ENCODE measurements around the gene ASPG.

DNA sequence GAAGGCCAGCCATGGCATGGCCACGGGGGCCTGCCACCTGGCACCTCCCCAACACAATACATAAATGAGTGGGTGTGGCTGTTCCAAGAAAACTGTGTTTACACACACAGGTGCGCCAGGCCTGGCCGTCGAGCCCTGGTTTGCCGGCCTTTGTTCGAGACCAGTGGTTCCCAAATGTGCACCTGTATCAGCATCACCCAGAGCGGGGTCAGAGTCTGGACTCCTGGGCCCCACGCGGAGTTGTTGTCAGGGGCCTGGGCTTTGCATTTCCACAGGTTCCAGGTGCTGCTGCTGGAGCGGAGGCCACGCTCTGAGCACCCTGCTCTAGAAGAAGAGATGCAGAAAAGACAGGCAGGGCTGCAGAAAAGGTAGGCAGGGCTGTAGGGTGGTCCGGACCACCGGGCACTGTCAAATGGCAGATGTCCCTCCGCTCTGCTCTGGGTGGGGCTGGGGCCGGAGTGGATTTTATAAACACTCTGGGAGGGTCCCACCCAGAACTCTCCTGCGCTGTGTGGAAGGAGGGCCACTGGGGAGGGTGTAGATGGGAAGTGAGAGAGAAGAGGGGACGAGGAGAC lies 4.2 kb upstream of the ASPG start:
- TF ChIP-seq, protein P1, sequence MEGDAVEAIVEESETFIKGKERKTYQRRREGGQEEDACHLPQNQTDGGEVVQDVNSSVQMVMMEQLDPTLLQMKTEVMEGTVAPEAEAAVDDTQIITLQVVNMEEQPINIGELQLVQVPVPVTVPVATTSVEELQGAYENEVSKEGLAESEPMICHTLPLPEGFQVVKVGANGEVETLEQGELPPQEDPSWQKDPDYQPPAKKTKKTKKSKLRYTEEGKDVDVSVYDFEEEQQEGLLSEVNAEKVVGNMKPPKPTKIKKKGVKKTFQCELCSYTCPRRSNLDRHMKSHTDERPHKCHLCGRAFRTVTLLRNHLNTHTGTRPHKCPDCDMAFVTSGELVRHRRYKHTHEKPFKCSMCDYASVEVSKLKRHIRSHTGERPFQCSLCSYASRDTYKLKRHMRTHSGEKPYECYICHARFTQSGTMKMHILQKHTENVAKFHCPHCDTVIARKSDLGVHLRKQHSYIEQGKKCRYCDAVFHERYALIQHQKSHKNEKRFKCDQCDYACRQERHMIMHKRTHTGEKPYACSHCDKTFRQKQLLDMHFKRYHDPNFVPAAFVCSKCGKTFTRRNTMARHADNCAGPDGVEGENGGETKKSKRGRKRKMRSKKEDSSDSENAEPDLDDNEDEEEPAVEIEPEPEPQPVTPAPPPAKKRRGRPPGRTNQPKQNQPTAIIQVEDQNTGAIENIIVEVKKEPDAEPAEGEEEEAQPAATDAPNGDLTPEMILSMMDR (IDR thresholded peaks at IDR 0.05; ENCODE audit: insufficient read depth, low read length, poor library complexity, severe bottlenecking), result no peak
- TF ChIP-seq EZH2phosphoT487 (conservative IDR thresholded peaks at IDR 0.05; ENCODE audit: low read length), result no peak
